Stimulated activated naive B cell treated with anti-CD40 and anti-IgM and Interleukin-4, amounts not matched to agents 10 μg/mL and 1 μg/mL and 100 μg/mL, for 72 hours (primary cell): ENCODE results near the gene IPO4.

Experiments used
- ATAC-seq, 2 donors: fragments of 150-1000 bp; cut with Tn5 transposase; replicated peaks; 2 replicates each; pipeline ENCODE4 v1.10.0; 2021; ENCODE audit warnings: moderate library complexity in 1 of 2
- DNase-seq: peaks from one replicate; pipeline ENCODE4 v3.0.0; 2021
- H3K27ac Mint-ChIP-seq: one replicate; pipeline ENCODE4 v1.8.0; 2022; ENCODE audit warnings: mild to moderate bottlenecking, mixed read lengths
- H3K27me3 Mint-ChIP-seq, 2 donors: one replicate each; pipeline ENCODE4 v1.8.0; 2022; ENCODE audit warnings: mixed read lengths in 2 of 2
- H3K36me3 Mint-ChIP-seq, 2 donors: one replicate each; pipeline ENCODE4 v1.8.0; 2022; ENCODE audit warnings: mixed read lengths in 2 of 2, mild to moderate bottlenecking in 1 of 2
- H3K4me1 Mint-ChIP-seq, 2 donors: one replicate each; pipeline ENCODE4 v1.8.0; 2022; ENCODE audit warnings: mixed read lengths in 2 of 2, mild to moderate bottlenecking in 1 of 2
- H3K4me3 Mint-ChIP-seq, 2 donors: one replicate each; pipeline ENCODE4 v1.8.0; 2022; ENCODE audit warnings: mild to moderate bottlenecking in 2 of 2, mixed read lengths in 2 of 2, moderate library complexity in 1 of 2
- H3K9me3 Mint-ChIP-seq, 2 donors: one replicate each; pipeline ENCODE4 v1.8.0; 2022; ENCODE audit warnings: mixed read lengths in 2 of 2, mild to moderate bottlenecking in 1 of 2

IPO4 gene

DNA sequence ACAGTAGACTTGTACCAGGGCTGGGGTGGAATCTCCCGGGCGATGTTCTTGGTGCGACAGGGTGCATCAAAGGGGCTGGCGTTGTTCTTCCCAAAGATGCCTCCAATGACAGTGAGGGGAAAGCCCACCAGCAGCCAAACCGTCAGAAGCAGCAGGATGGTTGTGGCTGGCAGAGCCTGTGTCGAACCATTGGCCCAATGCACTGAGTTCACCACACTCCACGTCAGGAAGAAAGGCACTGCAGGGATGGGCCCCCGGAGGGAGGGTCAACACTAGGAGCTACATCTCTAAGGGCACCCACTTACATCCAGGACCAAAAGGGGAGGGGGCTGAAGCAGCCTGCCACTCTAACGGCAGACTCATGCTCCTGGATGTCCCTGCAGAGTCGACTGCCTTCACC is 1.8 kb upstream of the IPO4 start:
- Mint-ChIP-seq H3K36me3 (peaks cover 22 to 52% of the 10 kb centered on the region in 2 donors), H3K4me1 (peaks cover 38 to 72% of the 10 kb centered on the region in 2 donors), H3K4me3 (no peak overlapping the region), H3K27me3 (no peaks in the 10 kb centered on the region), H3K9me3 (no peaks in the 10 kb centered on the region), H3K27ac (no peak overlapping the region)
- DNase-seq (no peak), ATAC-seq (no peak)

DNA sequence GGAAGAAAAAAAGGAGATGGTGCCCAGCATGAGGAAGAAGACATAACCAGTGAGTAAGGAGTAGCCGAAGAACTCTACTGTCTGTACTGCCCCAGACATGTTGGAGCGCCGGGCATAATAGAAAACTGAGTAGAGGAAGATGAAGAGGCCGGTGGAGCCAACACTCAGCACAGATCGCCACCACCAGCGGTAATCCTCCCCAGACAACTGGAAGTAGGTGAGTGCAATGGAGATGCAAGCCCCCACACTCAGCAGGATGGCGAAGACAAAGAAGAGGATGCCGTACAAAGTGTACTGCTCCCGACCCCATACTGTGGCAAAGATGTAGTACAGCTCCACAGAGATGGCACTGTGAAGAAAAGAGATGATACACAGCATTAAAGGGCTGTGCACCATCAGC is 844 bp upstream of the IPO4 start:
- no peaks in the 10 kb centered on the region for H3K27me3 Mint-ChIP-seq
- H3K9me3 Mint-ChIP-seq, result no peaks in the 10 kb centered on the region
- H3K27ac Mint-ChIP-seq, result peak overlapping the region; percentile 20
- H3K4me3 Mint-ChIP-seq, result no peak overlapping the region
- no peak for DNase-seq
- ATAC-seq, result no peak
- peaks cover 27 to 49% of the 10 kb centered on the region in 2 donors for H3K36me3 Mint-ChIP-seq
- H3K4me1 Mint-ChIP-seq, result peaks cover 35 to 62% of the 10 kb centered on the region in 2 donors

DNA sequence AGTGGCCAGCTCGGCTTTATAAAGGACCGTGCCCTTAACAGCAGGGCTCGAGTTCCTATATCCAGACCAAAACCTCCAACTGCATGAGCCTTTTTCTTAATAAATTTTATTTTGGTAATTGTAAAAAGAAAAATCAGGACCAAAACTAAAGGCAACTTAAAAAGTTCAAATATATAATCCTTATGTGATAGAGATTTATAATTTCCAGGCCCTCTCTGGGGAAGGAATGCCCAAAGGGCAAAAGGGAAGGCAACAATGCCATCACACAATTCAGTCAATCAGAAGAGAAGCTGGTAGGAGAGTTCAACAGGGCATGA is 401 bp upstream of the IPO4 start:
- Mint-ChIP-seq H3K9me3 (no peaks in the 10 kb centered on the region), H3K36me3 (peaks cover 27 to 47% of the 10 kb centered on the region in 2 donors), H3K27ac (peak overlapping the region; percentile 95), H3K4me1 (peaks cover 30 to 58% of the 10 kb centered on the region in 2 donors), H3K27me3 (no peaks in the 10 kb centered on the region), H3K4me3 (peak overlapping the region; percentile 93 to 95)
- ATAC-seq (no peak), DNase-seq (no peak)

DNA sequence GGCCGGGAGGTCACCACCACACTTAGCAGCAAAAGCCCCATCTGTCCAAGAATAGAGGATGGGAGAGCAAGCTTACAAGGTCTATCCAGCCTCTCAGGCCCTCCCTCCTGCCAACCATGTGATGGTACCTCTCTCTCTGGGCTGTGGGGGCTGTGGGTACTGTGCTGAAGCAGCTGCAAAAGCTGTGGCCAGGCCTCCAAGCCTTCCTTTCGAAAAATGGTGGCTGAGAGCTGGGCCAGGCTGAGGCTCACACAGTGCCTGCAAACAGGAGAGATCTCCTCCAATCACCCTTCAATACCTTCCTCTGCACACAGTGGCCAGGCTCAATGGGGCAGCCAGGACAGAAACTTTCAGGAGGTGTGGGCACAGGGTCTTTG is 1.1 kb downstream of the IPO4 start:
- Mint-ChIP-seq H3K27ac (peak overlapping the region; percentile 95), H3K36me3 (peaks cover 30 to 53% of the 10 kb centered on the region in 2 donors), H3K27me3 (no peaks in the 10 kb centered on the region)

DNA sequence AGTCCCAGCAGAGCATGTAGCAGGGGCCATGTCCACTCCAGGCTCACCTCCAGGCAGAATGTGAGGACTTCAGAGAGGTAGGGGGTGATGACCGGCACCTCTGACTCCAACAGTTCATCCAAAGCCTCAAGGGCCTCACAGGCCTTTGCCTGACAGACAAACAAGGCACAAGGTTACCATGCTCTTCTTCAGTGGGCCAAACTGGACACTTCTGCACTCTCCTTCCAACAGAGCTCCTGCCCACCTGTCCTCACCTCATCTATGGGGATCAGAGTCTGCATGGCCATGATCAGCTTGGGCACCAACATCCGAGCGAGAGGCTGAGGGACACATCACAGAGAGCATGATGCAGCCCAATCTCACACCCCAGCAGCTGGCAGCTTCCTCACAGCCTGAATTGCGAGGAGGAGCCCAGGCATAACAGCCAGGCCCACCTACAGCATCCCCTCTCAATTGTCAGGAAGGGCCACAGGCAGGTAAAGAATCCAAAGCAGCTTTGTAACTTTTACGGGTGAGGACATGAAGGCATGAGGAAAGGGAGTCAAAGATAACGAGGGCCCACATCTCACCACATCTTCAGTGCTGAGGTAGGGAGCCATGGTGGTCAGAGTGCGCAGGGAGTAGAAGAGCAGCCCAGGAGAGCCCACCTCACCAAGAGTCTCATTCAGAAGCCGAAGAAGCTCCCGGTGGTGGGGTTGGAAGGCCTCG is 1.6 kb downstream of the IPO4 start:
- DNase-seq (no peak), ATAC-seq (no peak)
- H3K27ac Mint-ChIP-seq, result no peak overlapping the region
- peaks cover 20 to 44% of the 10 kb centered on the region in 2 donors for H3K4me1 Mint-ChIP-seq
- H3K4me3 Mint-ChIP-seq, result peak overlapping the region; percentile 76
- H3K9me3 Mint-ChIP-seq, result no peaks in the 10 kb centered on the region
- H3K36me3 Mint-ChIP-seq, result peaks cover 33 to 53% of the 10 kb centered on the region in 2 donors
- no peaks in the 10 kb centered on the region for H3K27me3 Mint-ChIP-seq

More for the DNA sequence above, 1.1 kb downstream of the IPO4 start:
- H3K9me3 Mint-ChIP-seq, result no peaks in the 10 kb centered on the region
- peaks cover 25 to 49% of the 10 kb centered on the region in 2 donors for H3K4me1 Mint-ChIP-seq
- DNase-seq (no peak), ATAC-seq (no peak)
- peak overlapping the region; percentile 93 to 95 for H3K4me3 Mint-ChIP-seq

DNA sequence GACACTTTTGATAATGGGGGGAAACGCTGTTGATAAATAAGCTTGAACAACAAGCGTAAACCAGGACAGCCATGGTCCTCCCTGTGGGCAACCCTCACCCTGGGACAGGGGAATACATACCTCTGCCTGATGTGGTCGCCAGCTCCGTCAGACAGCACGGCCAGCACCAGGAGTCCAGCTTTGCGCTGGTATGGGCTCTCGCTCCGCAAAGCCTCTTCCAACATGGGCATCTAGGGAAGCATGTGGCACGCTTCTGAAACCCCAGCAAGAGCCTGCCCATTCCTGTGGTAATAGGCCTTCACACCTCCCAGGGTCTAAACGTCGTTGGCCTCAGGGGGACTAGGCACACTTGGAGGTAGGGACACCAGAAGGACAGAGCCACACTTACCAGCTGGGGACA is 2.9 kb downstream of the IPO4 start:
- ATAC-seq (no peak), DNase-seq (no peak)
- Mint-ChIP-seq H3K4me1 (peaks cover 20 to 38% of the 10 kb centered on the region in 2 donors), H3K27me3 (no peaks in the 10 kb centered on the region), H3K36me3 (peaks cover 37 to 56% of the 10 kb centered on the region in 2 donors), H3K4me3 (no peak overlapping the region), H3K27ac (no peak overlapping the region), H3K9me3 (no peaks in the 10 kb centered on the region)

DNA sequence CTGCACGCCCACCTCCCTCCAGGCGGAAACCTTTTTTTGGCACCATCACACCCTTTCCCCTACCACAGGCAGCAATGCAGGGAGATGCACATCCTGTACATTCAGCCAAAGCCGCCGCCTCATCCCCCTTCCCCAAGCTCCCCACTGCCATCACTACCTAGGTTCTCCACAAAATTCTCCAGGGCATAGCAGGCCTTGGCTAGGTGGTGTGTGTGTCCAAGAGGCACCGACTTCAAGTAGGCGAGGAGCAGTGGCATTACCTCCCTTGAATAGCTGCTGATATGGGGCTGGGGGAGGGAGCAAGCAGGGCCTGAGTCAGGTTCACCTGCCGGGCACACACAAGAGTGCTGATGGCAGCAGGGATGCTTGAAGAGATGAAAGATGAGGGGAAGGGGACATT is 3.6 kb downstream of the IPO4 start:
- no peak for DNase-seq
- H3K4me3 Mint-ChIP-seq, result no peak overlapping the region
- H3K27ac Mint-ChIP-seq, result no peak overlapping the region

DNA sequence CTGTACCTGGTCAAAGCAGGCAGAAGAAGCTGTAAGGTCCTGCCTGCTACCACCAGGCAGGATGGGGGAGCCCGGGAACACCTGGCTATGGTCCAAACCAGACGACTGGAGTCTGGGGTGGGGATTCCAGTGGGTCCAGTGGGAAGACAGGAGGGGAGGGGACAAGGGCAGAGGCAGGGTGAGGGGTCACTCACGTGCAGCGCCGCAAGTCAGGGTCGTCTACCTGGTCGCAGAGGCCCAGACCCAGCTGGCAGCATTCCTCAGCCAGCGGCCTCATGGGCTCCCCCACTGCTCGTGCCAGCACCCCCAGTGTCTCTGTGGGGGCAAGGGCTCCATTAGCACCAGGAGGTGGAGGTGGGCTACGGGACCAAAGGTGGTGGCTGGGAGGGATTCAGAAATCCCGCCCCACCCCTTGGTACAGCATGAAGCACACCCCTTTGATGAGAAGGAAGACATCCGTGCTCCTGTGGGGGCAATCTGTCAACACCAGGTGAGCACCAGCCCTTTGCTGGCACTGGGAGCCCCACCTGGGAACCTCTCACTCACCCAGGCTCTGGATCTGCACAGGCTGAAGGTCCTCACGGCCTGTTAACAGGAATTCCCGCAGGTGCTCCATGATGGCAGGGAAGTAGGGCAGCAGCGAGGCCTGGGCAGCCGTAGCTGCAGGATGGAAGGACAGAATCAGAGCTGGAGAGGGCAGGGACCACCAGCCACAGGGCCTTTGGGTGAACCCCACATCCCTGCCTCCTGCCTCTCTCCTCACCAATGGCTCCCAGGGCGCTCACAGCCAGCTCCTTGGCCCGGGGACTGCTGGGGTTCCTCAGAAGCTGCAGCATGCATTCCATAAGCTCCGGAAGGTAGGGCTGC is 4.3 kb downstream of the IPO4 start:
- DNase-seq (no peak), ATAC-seq (no peak)
- H3K27ac Mint-ChIP-seq, result peak overlapping the region; percentile 75
- H3K27me3 Mint-ChIP-seq, result no peaks in the 10 kb centered on the region
- peaks cover 25 to 43% of the 10 kb centered on the region in 2 donors for H3K4me1 Mint-ChIP-seq
- no peaks in the 10 kb centered on the region for H3K9me3 Mint-ChIP-seq
- H3K36me3 Mint-ChIP-seq, result peaks cover 41 to 62% of the 10 kb centered on the region in 2 donors
- H3K4me3 Mint-ChIP-seq, result no peak overlapping the region

More for the DNA sequence above, 3.6 kb downstream of the IPO4 start:
- H3K9me3 Mint-ChIP-seq, result no peaks in the 10 kb centered on the region
- no peak for ATAC-seq
- H3K27me3 Mint-ChIP-seq, result no peaks in the 10 kb centered on the region
- H3K36me3 Mint-ChIP-seq, result peaks cover 37 to 58% of the 10 kb centered on the region in 2 donors
- H3K4me1 Mint-ChIP-seq, result peaks cover 20 to 41% of the 10 kb centered on the region in 2 donors

DNA sequence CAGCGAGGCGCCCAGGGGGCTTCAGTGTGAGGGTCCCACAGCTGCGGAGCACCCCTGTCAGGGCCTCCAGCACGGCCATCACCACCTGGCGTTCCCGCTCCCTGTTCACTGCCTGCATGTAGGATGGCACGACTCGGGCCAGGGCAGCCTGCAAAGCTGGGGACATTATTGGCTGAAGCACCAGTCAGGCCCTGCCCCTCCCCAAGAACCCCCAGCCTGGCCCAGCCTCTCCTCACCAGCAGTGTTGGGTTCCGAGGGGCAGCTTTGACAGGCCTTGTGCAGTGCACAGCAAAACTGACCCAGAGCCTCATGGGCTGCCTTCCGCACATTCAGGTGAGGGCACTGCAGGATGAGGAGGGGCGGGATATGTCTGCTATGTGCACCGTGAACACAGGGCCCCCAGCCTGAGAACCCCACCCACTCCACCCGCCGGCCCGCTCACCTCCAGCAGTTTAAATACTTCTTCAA is 5.6 kb downstream of the IPO4 start:
- no peak for DNase-seq
- Mint-ChIP-seq H3K36me3 (peaks cover 47 to 68% of the 10 kb centered on the region in 2 donors), H3K27ac (peak overlapping the region; percentile 77), H3K4me1 (peaks cover 27 to 43% of the 10 kb centered on the region in 2 donors), H3K27me3 (no peaks in the 10 kb centered on the region), H3K4me3 (no peak overlapping the region), H3K9me3 (no peaks in the 10 kb centered on the region)
- ATAC-seq, result no peak

DNA sequence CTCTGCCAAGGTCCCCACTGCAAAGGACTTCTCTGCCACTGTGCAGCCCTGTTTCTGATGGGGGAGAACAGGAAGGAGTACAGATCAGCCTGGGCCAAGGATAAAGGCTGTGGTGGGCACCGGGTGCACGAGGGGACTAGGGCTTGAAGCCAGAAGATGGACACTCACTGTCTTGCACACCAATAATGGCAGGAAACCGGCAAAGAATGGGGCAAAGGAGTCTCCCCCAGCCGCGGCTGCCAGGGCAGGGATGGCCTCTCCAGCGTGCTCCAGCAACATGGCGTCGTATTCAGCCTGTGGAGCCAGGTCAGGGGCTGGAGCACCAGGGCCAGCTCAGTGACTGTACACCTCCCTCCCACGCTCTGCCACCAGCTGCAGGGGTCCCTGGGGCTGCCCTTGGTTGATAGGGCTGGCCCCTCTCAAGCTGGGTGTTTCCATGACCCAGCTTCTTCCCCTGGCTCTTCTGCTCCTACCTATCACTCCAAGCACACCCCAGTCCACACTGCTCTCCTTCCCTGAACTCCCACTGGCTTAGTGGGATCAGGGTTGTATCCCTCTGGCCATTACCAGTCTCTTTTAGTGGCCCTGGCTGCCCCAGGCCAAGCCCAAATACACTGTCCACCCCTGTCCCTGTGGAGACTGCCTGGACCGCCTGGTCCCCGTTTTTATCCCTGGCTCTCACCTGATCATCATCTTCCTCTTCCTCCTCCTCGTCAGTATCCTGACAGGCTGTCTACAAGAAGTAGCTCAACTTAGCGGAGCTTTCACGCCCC is 6.3 kb downstream of the IPO4 start:
- no peaks in the 10 kb centered on the region for H3K27me3 Mint-ChIP-seq
- no peak overlapping the region for H3K4me3 Mint-ChIP-seq
- H3K27ac Mint-ChIP-seq, result peak overlapping the region; percentile 56
- ATAC-seq (no peak), DNase-seq (no peak)
- H3K36me3 Mint-ChIP-seq, result peaks cover 48 to 71% of the 10 kb centered on the region in 2 donors
- peaks cover 21 to 35% of the 10 kb centered on the region in 2 donors for H3K4me1 Mint-ChIP-seq
- H3K9me3 Mint-ChIP-seq, result no peaks in the 10 kb centered on the region

DNA sequence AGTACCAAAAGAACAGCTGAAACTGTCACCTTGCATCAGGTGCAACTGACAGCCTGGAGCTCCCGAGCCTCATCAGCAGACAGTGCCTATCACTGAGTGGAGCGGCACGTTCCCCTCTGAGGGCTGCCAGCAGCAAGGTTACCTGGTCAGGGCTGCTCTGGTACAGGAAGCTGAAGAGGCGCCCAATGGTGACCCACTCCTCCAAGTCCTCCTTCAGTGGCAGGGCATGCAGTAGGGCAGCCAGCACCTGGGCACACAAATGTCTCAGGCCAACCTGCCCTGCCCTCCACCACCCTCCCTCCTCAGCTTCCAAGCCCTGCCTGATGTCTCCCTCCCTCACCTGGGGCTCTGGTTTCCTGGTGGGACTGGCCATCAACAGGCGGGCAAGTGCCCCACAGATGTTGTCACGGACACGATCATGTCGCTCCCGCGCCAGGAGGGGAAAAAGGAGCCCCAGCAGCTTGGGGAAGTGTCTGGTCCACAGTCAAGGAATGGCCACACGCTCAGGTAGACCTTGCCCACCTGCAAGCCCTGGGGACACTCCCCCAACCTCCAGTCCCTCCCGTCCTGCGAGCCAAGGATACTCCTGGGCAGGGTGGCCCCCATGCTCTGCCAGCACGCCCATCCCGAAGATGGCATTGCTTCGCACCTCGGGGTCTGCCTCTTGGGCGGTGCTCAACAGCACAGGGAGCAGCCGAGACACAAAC is 7.1 kb downstream of the IPO4 start:
- peak overlapping the region; percentile 56 for H3K27ac Mint-ChIP-seq
- peaks cover 17 to 30% of the 10 kb centered on the region in 2 donors for H3K4me1 Mint-ChIP-seq
- peaks cover 49 to 70% of the 10 kb centered on the region in 2 donors for H3K36me3 Mint-ChIP-seq
- H3K4me3 Mint-ChIP-seq, result no peak overlapping the region
- H3K27me3 Mint-ChIP-seq, result no peaks in the 10 kb centered on the region
- no peaks in the 10 kb centered on the region for H3K9me3 Mint-ChIP-seq
- no peak for ATAC-seq
- no peak for DNase-seq

DNA sequence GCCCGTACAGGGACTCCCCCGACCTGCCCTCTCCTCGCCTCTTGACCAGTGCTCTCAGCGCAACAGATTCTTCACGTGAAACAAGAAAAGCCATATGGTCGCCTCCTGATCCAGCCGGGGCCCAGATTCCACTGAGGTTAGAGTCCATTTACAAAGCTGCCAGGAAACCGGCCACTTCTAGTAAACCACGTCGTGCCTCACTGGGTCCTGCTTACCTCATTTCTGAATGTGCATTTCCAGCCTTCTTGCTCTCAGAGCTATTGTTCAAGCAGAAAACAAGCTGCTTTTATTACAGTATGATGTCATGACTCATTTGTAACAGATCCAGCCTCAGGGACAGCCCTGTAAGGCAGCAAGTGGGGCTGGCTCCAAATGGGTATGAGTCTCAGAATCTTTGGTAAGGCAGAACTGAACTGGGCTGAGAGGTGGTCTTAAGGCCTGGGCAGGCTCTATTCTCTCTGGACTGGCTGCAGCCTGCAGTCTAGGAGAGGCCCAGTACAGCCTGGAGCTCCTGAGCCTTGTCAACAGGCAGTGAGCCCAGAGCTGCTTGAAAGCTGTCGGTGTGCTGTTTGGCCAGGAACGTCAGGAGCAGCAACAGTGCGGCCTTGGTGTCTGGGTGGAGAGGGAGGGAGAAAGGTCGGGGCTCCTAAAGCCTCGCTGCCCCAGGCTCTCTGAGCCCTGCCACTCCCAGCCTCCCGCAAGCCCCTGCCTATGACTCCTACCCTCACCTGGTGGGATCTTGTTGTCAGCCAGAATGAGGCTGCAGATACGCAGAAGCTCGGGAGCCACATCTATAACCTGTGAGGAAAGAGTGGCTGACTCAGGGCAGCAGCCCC is 8.4 kb downstream of the IPO4 start:
- Mint-ChIP-seq H3K4me3 (no peak overlapping the region), H3K4me1 (peaks cover 17 to 24% of the 10 kb centered on the region in 2 donors), H3K36me3 (peaks cover 48 to 60% of the 10 kb centered on the region in 2 donors), H3K9me3 (no peaks in the 10 kb centered on the region), H3K27me3 (no peaks in the 10 kb centered on the region), H3K27ac (no peak overlapping the region)
- DNase-seq, result no peak
- ATAC-seq, result peak; percentile 49 to 59
